ENCODE data around the gene BRF1. TPM values are rescaled to one million over a fixed set of nuclear protein-coding genes. Genes with fewer than 3 reads are reported as not detected.

Gene BRF1
- total RNA-seq, 4 donors from 2014 or later, result 37.9 to 102 (median 52.5) TPM

GRCh38 chr14:105207460-105207901 lies 93.3 kb downstream of the BRF1 start:
- Histone ChIP-seq H3K27me3 (no peaks in the 10 kb centered on the region), H3K27ac (no peak overlapping the region), H3K4me3 (no peak overlapping the region), H3K9me3 (no peaks in the 10 kb centered on the region), H3K4me1 (peaks cover 33% of the 10 kb centered on the region), H3K36me3 (peaks cover 32% of the 10 kb centered on the region)
- TF ChIP-seq POLR2AphosphoS5 (IDR thresholded peaks at IDR 0.05) (no peak), POLR2A (IDR thresholded peaks at IDR 0.05) (no peak), CTCF (IDR thresholded peaks at IDR 0.05) (no peak), EP300 (IDR thresholded peaks at IDR 0.05) (no peak)
- 71% methylated on average over 5 of the region's 13 CpGs for WGBS
- DNase-seq (ENCODE audit: low spot score in 2 of 2), result no peak

- Histone ChIP-seq H3K9me3 (no peaks in the 10 kb centered on the region), H3K27me3 (no peaks in the 10 kb centered on the region), H3K36me3 (peaks cover 27% of the 10 kb centered on the region), H3K4me1 (peaks cover 39% of the 10 kb centered on the region), H3K27ac (no peak overlapping the region), H3K4me3 (no peak overlapping the region)
- 50% methylated on average over 3 of the region's 5 CpGs for WGBS
- TF ChIP-seq CTCF (IDR thresholded peaks at IDR 0.05) (no peak), POLR2A (IDR thresholded peaks at IDR 0.05) (no peak), POLR2AphosphoS5 (IDR thresholded peaks at IDR 0.05) (no peak), EP300 (IDR thresholded peaks at IDR 0.05) (no peak)
- no peak for DNase-seq (ENCODE audit: low spot score in 2 of 2)
Measured at GRCh38 chr14:105206873-105207272, 93.9 kb downstream of the BRF1 start.

GRCh38 chr14:105205673-105206208 lies 95.1 kb downstream of the BRF1 start:
- 58% methylated on average over 4 of the region's 12 CpGs for WGBS
- DNase-seq (ENCODE audit: low spot score in 2 of 2), result no peak

GRCh38 chr14:105204931-105205672 lies 95.7 kb downstream of the BRF1 start:
- no peak overlapping the region for H3K4me3 ChIP-seq
- no peak for DNase-seq (ENCODE audit: low spot score in 2 of 2)
- peaks cover 11% of the 10 kb centered on the region for H3K36me3 ChIP-seq
- peaks cover 46% of the 10 kb centered on the region for H3K4me1 ChIP-seq
- H3K27me3 ChIP-seq, result peaks cover 12% of the 10 kb centered on the region
- no peaks in the 10 kb centered on the region for H3K9me3 ChIP-seq
- TF ChIP-seq EP300 (IDR thresholded peaks at IDR 0.05) (no peak), CTCF (IDR thresholded peaks at IDR 0.05) (no peak), POLR2A (IDR thresholded peaks at IDR 0.05) (no peak), POLR2AphosphoS5 (IDR thresholded peaks at IDR 0.05) (no peak)
- H3K27ac ChIP-seq, result no peak overlapping the region
- 20% methylated on average over 6 of the region's 21 CpGs for WGBS

More at GRCh38 chr14:105205673-105206208, 95.1 kb downstream of the BRF1 start:
- no peak overlapping the region for H3K27ac ChIP-seq
- H3K27me3 ChIP-seq, result peaks cover 10% of the 10 kb centered on the region
- no peaks in the 10 kb centered on the region for H3K9me3 ChIP-seq
- peaks cover 17% of the 10 kb centered on the region for H3K36me3 ChIP-seq
- H3K4me1 ChIP-seq, result peaks cover 46% of the 10 kb centered on the region
- no peak for TF ChIP-seq POLR2AphosphoS5 (IDR thresholded peaks at IDR 0.05)
- no peak for TF ChIP-seq EP300 (IDR thresholded peaks at IDR 0.05)
- no peak for TF ChIP-seq CTCF (IDR thresholded peaks at IDR 0.05)
- TF ChIP-seq POLR2A (IDR thresholded peaks at IDR 0.05), result no peak
- H3K4me3 ChIP-seq, result no peak overlapping the region

GRCh38 chr14:105204206-105204930 lies 96.4 kb downstream of the BRF1 start:
- H3K27me3 ChIP-seq, result peaks cover 12% of the 10 kb centered on the region
- H3K4me3 ChIP-seq, result no peak overlapping the region
- DNase-seq (ENCODE audit: low spot score in 2 of 2), result no peak
- WGBS, result 58% methylated on average over 13 of the region's 24 CpGs
- no peaks in the 10 kb centered on the region for H3K9me3 ChIP-seq
- TF ChIP-seq CTCF (IDR thresholded peaks at IDR 0.05), result no peak
- no peak for TF ChIP-seq POLR2AphosphoS5 (IDR thresholded peaks at IDR 0.05)
- no peak for TF ChIP-seq POLR2A (IDR thresholded peaks at IDR 0.05)
- no peak for TF ChIP-seq EP300 (IDR thresholded peaks at IDR 0.05)
- peaks cover 46% of the 10 kb centered on the region for H3K4me1 ChIP-seq
- H3K36me3 ChIP-seq, result peaks cover 3% of the 10 kb centered on the region
- no peak overlapping the region for H3K27ac ChIP-seq

Measured in suprapubic skin (tissue), 4 donors.